ENCODE data around the gene GRIN2A. TPM values are rescaled to one million over a fixed set of nuclear protein-coding genes. Genes with fewer than 3 reads are reported as not detected.

The GRIN2A gene
- polyA plus RNA-seq, 2 donors: 0.02 to 0.04 TPM

- H3K36me3 ChIP-seq (ENCODE audit: control insufficient read depth in 2 of 2, insufficient read depth in 2 of 2, low read length in 1 of 2): no peaks in the 10 kb centered on the region
- H3K4me3 ChIP-seq (ENCODE audit: low read depth in 1 of 2, low read length in 2 of 2): no peak overlapping the region
- H3K4me1 ChIP-seq (ENCODE audit: control insufficient read depth in 2 of 2, insufficient read depth in 2 of 2, low read length in 1 of 2): no peaks in the 10 kb centered on the region
- peaks cover 0 to 2% of the 10 kb centered on the region in 2 donors for H3K27me3 ChIP-seq (ENCODE audit: control insufficient read depth in 1 of 2, insufficient read depth in 2 of 2, low read length in 2 of 2)
- WGBS, 2 donors: 83% methylated on average over 6 of the region's 6 CpGs
- H3K27ac ChIP-seq (ENCODE audit: low read depth in 2 of 2, low read length in 1 of 2): no peak overlapping the region
- H3K9me3 ChIP-seq (ENCODE audit: control insufficient read depth in 2 of 2, insufficient read depth in 1 of 2, low read depth in 1 of 2, low read length in 1 of 2): no peaks in the 10 kb centered on the region
Observed at GRCh38 chr16:9793623-9794022, 388.6 kb downstream of the GRIN2A start.

GRCh38 chr16:9791556-9791955 is 390.7 kb downstream of the GRIN2A start:
- Histone ChIP-seq H3K36me3 (ENCODE audit: control insufficient read depth in 2 of 2, insufficient read depth in 2 of 2, low read length in 1 of 2) (no peaks in the 10 kb centered on the region), H3K27ac (ENCODE audit: low read depth in 2 of 2, low read length in 1 of 2) (no peak overlapping the region), H3K4me1 (ENCODE audit: control insufficient read depth in 2 of 2, insufficient read depth in 2 of 2, low read length in 1 of 2) (no peaks in the 10 kb centered on the region), H3K4me3 (ENCODE audit: low read depth in 1 of 2, low read length in 2 of 2) (no peak overlapping the region), H3K9me3 (ENCODE audit: control insufficient read depth in 2 of 2, insufficient read depth in 1 of 2, low read depth in 1 of 2, low read length in 1 of 2) (no peaks in the 10 kb centered on the region), H3K27me3 (ENCODE audit: control insufficient read depth in 1 of 2, insufficient read depth in 2 of 2, low read length in 2 of 2) (peaks cover 0 to 2% of the 10 kb centered on the region in 2 donors)
- WGBS, 2 donors: 70 to 79% methylated on average over 4 of the region's 4 CpGs

- peaks cover 0 to 2% of the 10 kb centered on the region in 2 donors for H3K27me3 ChIP-seq (ENCODE audit: control insufficient read depth in 1 of 2, insufficient read depth in 2 of 2, low read length in 2 of 2)
- WGBS, 2 donors: 71 to 77% methylated on average over 2 of the region's 2 CpGs
- H3K36me3 ChIP-seq (ENCODE audit: control insufficient read depth in 2 of 2, insufficient read depth in 2 of 2, low read length in 1 of 2): no peaks in the 10 kb centered on the region
- no peak overlapping the region for H3K27ac ChIP-seq (ENCODE audit: low read depth in 2 of 2, low read length in 1 of 2)
- H3K9me3 ChIP-seq (ENCODE audit: control insufficient read depth in 2 of 2, insufficient read depth in 1 of 2, low read depth in 1 of 2, low read length in 1 of 2): no peaks in the 10 kb centered on the region
- no peak overlapping the region for H3K4me3 ChIP-seq (ENCODE audit: low read depth in 1 of 2, low read length in 2 of 2)
- H3K4me1 ChIP-seq (ENCODE audit: control insufficient read depth in 2 of 2, insufficient read depth in 2 of 2, low read length in 1 of 2): no peaks in the 10 kb centered on the region
Observed at GRCh38 chr16:9790199-9790598, 392.0 kb downstream of the GRIN2A start.

- 53 to 57% methylated on average over 5 of the region's 5 CpGs for WGBS, 2 donors
- H3K27me3 ChIP-seq (ENCODE audit: control insufficient read depth in 1 of 2, insufficient read depth in 2 of 2, low read length in 2 of 2): no peaks in the 10 kb centered on the region
- no peaks in the 10 kb centered on the region for H3K4me1 ChIP-seq (ENCODE audit: control insufficient read depth in 2 of 2, insufficient read depth in 2 of 2, low read length in 1 of 2)
- no peaks in the 10 kb centered on the region for H3K9me3 ChIP-seq (ENCODE audit: control insufficient read depth in 2 of 2, insufficient read depth in 1 of 2, low read depth in 1 of 2, low read length in 1 of 2)
- H3K36me3 ChIP-seq (ENCODE audit: control insufficient read depth in 2 of 2, insufficient read depth in 2 of 2, low read length in 1 of 2): no peaks in the 10 kb centered on the region
- H3K4me3 ChIP-seq (ENCODE audit: low read depth in 1 of 2, low read length in 2 of 2): no peak overlapping the region
- no peak overlapping the region for H3K27ac ChIP-seq (ENCODE audit: low read depth in 2 of 2, low read length in 1 of 2)
Observed at GRCh38 chr16:9787717-9788116, 394.5 kb downstream of the GRIN2A start.

GRCh38 chr16:9780831-9781230 is 401.4 kb downstream of the GRIN2A start:
- H3K27me3 ChIP-seq (ENCODE audit: control insufficient read depth in 1 of 2, insufficient read depth in 2 of 2, low read length in 2 of 2): no peaks in the 10 kb centered on the region
- H3K27ac ChIP-seq (ENCODE audit: low read depth in 2 of 2, low read length in 1 of 2): no peak overlapping the region
- no peaks in the 10 kb centered on the region for H3K9me3 ChIP-seq (ENCODE audit: control insufficient read depth in 2 of 2, insufficient read depth in 1 of 2, low read depth in 1 of 2, low read length in 1 of 2)
- H3K4me3 ChIP-seq (ENCODE audit: low read depth in 1 of 2, low read length in 2 of 2): no peak overlapping the region
- 59 to 69% methylated on average over 4 of the region's 4 CpGs for WGBS, 2 donors
- H3K4me1 ChIP-seq (ENCODE audit: control insufficient read depth in 2 of 2, insufficient read depth in 2 of 2, low read length in 1 of 2): no peaks in the 10 kb centered on the region
- no peaks in the 10 kb centered on the region for H3K36me3 ChIP-seq (ENCODE audit: control insufficient read depth in 2 of 2, insufficient read depth in 2 of 2, low read length in 1 of 2)

GRCh38 chr16:9778849-9779248 is 403.4 kb downstream of the GRIN2A start:
- WGBS, 2 donors: 79 to 82% methylated on average over 5 of the region's 5 CpGs
- no peaks in the 10 kb centered on the region for H3K27me3 ChIP-seq (ENCODE audit: control insufficient read depth in 1 of 2, insufficient read depth in 2 of 2, low read length in 2 of 2)
- H3K9me3 ChIP-seq (ENCODE audit: control insufficient read depth in 2 of 2, insufficient read depth in 1 of 2, low read depth in 1 of 2, low read length in 1 of 2): no peaks in the 10 kb centered on the region
- H3K36me3 ChIP-seq (ENCODE audit: control insufficient read depth in 2 of 2, insufficient read depth in 2 of 2, low read length in 1 of 2): no peaks in the 10 kb centered on the region
- no peak overlapping the region for H3K27ac ChIP-seq (ENCODE audit: low read depth in 2 of 2, low read length in 1 of 2)
- no peak overlapping the region for H3K4me3 ChIP-seq (ENCODE audit: low read depth in 1 of 2, low read length in 2 of 2)
- no peaks in the 10 kb centered on the region for H3K4me1 ChIP-seq (ENCODE audit: control insufficient read depth in 2 of 2, insufficient read depth in 2 of 2, low read length in 1 of 2)

GRCh38 chr16:9775998-9776397 is 406.2 kb downstream of the GRIN2A start:
- Histone ChIP-seq H3K9me3 (ENCODE audit: control insufficient read depth in 2 of 2, insufficient read depth in 1 of 2, low read depth in 1 of 2, low read length in 1 of 2) (no peaks in the 10 kb centered on the region), H3K27me3 (ENCODE audit: control insufficient read depth in 1 of 2, insufficient read depth in 2 of 2, low read length in 2 of 2) (no peaks in the 10 kb centered on the region), H3K4me1 (ENCODE audit: control insufficient read depth in 2 of 2, insufficient read depth in 2 of 2, low read length in 1 of 2) (no peaks in the 10 kb centered on the region), H3K27ac (ENCODE audit: low read depth in 2 of 2, low read length in 1 of 2) (no peak overlapping the region), H3K4me3 (ENCODE audit: low read depth in 1 of 2, low read length in 2 of 2) (no peak overlapping the region), H3K36me3 (ENCODE audit: control insufficient read depth in 2 of 2, insufficient read depth in 2 of 2, low read length in 1 of 2) (no peaks in the 10 kb centered on the region)
- WGBS, 2 donors: 67 to 76% methylated on average over 5 of the region's 5 CpGs

- Histone ChIP-seq H3K4me1 (ENCODE audit: control insufficient read depth in 2 of 2, insufficient read depth in 2 of 2, low read length in 1 of 2) (no peaks in the 10 kb centered on the region), H3K27ac (ENCODE audit: low read depth in 2 of 2, low read length in 1 of 2) (no peak overlapping the region), H3K9me3 (ENCODE audit: control insufficient read depth in 2 of 2, insufficient read depth in 1 of 2, low read depth in 1 of 2, low read length in 1 of 2) (peaks cover 0 to 4% of the 10 kb centered on the region in 2 donors), H3K27me3 (ENCODE audit: control insufficient read depth in 1 of 2, insufficient read depth in 2 of 2, low read length in 2 of 2) (no peaks in the 10 kb centered on the region), H3K36me3 (ENCODE audit: control insufficient read depth in 2 of 2, insufficient read depth in 2 of 2, low read length in 1 of 2) (no peaks in the 10 kb centered on the region), H3K4me3 (ENCODE audit: low read depth in 1 of 2, low read length in 2 of 2) (no peak overlapping the region)
- 51 to 60% methylated on average over 4 of the region's 4 CpGs for WGBS, 2 donors
Observed at GRCh38 chr16:9773289-9773688, 408.9 kb downstream of the GRIN2A start.

- no peak overlapping the region for H3K27ac ChIP-seq (ENCODE audit: low read depth in 2 of 2, low read length in 1 of 2)
- peaks cover 0 to 4% of the 10 kb centered on the region in 2 donors for H3K9me3 ChIP-seq (ENCODE audit: control insufficient read depth in 2 of 2, insufficient read depth in 1 of 2, low read depth in 1 of 2, low read length in 1 of 2)
- no peaks in the 10 kb centered on the region for H3K27me3 ChIP-seq (ENCODE audit: control insufficient read depth in 1 of 2, insufficient read depth in 2 of 2, low read length in 2 of 2)
- no peak overlapping the region for H3K4me3 ChIP-seq (ENCODE audit: low read depth in 1 of 2, low read length in 2 of 2)
- H3K36me3 ChIP-seq (ENCODE audit: control insufficient read depth in 2 of 2, insufficient read depth in 2 of 2, low read length in 1 of 2): no peaks in the 10 kb centered on the region
- H3K4me1 ChIP-seq (ENCODE audit: control insufficient read depth in 2 of 2, insufficient read depth in 2 of 2, low read length in 1 of 2): no peaks in the 10 kb centered on the region
- WGBS, 2 donors: 64 to 69% methylated on average over 9 of the region's 9 CpGs
Observed at GRCh38 chr16:9772526-9773225, 409.6 kb downstream of the GRIN2A start.

GRCh38 chr16:9766891-9767290 is 415.3 kb downstream of the GRIN2A start:
- no peaks in the 10 kb centered on the region for H3K36me3 ChIP-seq (ENCODE audit: control insufficient read depth in 2 of 2, insufficient read depth in 2 of 2, low read length in 1 of 2)
- H3K4me3 ChIP-seq (ENCODE audit: low read depth in 1 of 2, low read length in 2 of 2): no peak overlapping the region
- peaks cover 0 to 4% of the 10 kb centered on the region in 2 donors for H3K9me3 ChIP-seq (ENCODE audit: control insufficient read depth in 2 of 2, insufficient read depth in 1 of 2, low read depth in 1 of 2, low read length in 1 of 2)
- H3K27ac ChIP-seq (ENCODE audit: low read depth in 2 of 2, low read length in 1 of 2): no peak overlapping the region
- WGBS, 2 donors: 71 to 72% methylated on average over 4 of the region's 4 CpGs
- H3K4me1 ChIP-seq (ENCODE audit: control insufficient read depth in 2 of 2, insufficient read depth in 2 of 2, low read length in 1 of 2): no peaks in the 10 kb centered on the region
- H3K27me3 ChIP-seq (ENCODE audit: control insufficient read depth in 1 of 2, insufficient read depth in 2 of 2, low read length in 2 of 2): no peaks in the 10 kb centered on the region

Measured in esophagus (tissue), 2 donors.